Osteocyte (in vitro differentiated cells): Measurements from ENCODE around the gene SLC6A17. TPM values are rescaled to one million over a fixed set of nuclear protein-coding genes. Genes with fewer than 3 reads are reported as not detected.
A peak's percentile ranks its signal among the peaks of the same experiment; 100 is the strongest.

Source experiments
- DNase-seq: peaks from one replicate; pipeline ENCODE4 v3.0.0; 2021; ENCODE audit warnings: mixed read lengths; ENCODE audit not compliant: unreplicated experiment; ENCODE audit errors: extremely low spot score
- H3K27ac Mint-ChIP-seq: one replicate; pipeline ENCODE4 v1.8.0; 2021; ENCODE audit warnings: mild to moderate bottlenecking, mixed read lengths; ENCODE audit not compliant: unreplicated experiment
- H3K27me3 Mint-ChIP-seq: one replicate; pipeline ENCODE4 v1.8.0; 2021; ENCODE audit warnings: mixed read lengths; ENCODE audit not compliant: unreplicated experiment
- H3K36me3 Mint-ChIP-seq: one replicate; pipeline ENCODE4 v1.8.0; 2021; ENCODE audit warnings: mixed read lengths; ENCODE audit not compliant: unreplicated experiment
- H3K4me1 Mint-ChIP-seq: one replicate; pipeline ENCODE4 v1.8.0; 2021; ENCODE audit warnings: mixed read lengths; ENCODE audit not compliant: unreplicated experiment
- H3K4me3 Mint-ChIP-seq: one replicate; pipeline ENCODE4 v1.8.0; 2021; ENCODE audit warnings: mild to moderate bottlenecking, moderate library complexity, mixed read lengths; ENCODE audit not compliant: unreplicated experiment
- H3K9me3 Mint-ChIP-seq: one replicate; pipeline ENCODE4 v1.8.0; 2021; ENCODE audit warnings: mixed read lengths; ENCODE audit not compliant: unreplicated experiment
- total RNA-seq: library from RNA; stranded (reverse); gene quantifications from 2 replicates; pipeline ENCODE4 v1.2.1, GENCODE V29; 2021
- TF ChIP-seq, protein P1 (sequence below): fragments of 200-600 bp; sonication (generic); IDR thresholded peaks from 2 replicates; pipeline ENCODE4 v1.5.0; 2021; ENCODE audit warnings: antibody characterized with exemption, mild to moderate bottlenecking, moderate library complexity

SLC6A17 gene
- total RNA-seq, 1 donor from 2014 or later: 1.6 TPM

DNA sequence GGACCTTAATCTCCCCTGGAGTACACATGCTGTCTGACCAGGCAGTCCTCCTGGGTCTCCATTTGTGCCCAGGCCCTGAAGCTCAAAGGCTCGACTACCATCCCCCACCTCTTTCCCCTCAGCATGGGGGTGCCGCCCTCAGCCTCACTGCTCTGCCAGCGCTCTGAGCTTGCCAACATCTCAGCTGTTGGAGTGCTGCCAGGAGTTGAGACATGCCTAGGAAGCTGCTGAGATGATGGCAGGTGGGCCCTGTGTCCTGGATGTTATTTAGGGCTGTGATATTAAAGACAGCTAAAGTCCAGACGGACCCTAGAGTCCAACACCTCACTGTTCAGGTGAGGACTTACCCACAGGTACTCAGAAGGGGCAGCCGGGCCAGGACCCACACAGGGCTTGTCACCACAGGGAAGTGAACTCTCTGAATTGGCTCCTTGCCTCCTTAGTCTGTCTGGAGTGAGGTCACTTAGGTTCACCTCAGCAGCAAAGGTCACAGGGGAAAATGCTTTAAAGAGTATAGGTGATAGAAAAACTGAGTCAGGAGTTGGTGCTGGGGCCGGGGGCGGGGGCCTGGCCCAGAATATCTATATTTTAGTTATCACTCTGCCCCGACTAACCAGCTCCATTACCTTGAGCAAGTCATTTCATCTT is 40.1 kb downstream of the SLC6A17 start:
- Mint-ChIP-seq H3K9me3 (no peaks in the 10 kb centered on the region), H3K4me1 (peaks cover 50% of the 10 kb centered on the region), H3K36me3 (no peaks in the 10 kb centered on the region), H3K4me3 (no peak overlapping the region), H3K27ac (peak overlapping the region; percentile 67), H3K27me3 (no peaks in the 10 kb centered on the region)
- no peak for DNase-seq
- TF ChIP-seq, protein P1, sequence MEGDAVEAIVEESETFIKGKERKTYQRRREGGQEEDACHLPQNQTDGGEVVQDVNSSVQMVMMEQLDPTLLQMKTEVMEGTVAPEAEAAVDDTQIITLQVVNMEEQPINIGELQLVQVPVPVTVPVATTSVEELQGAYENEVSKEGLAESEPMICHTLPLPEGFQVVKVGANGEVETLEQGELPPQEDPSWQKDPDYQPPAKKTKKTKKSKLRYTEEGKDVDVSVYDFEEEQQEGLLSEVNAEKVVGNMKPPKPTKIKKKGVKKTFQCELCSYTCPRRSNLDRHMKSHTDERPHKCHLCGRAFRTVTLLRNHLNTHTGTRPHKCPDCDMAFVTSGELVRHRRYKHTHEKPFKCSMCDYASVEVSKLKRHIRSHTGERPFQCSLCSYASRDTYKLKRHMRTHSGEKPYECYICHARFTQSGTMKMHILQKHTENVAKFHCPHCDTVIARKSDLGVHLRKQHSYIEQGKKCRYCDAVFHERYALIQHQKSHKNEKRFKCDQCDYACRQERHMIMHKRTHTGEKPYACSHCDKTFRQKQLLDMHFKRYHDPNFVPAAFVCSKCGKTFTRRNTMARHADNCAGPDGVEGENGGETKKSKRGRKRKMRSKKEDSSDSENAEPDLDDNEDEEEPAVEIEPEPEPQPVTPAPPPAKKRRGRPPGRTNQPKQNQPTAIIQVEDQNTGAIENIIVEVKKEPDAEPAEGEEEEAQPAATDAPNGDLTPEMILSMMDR: no peak

DNA sequence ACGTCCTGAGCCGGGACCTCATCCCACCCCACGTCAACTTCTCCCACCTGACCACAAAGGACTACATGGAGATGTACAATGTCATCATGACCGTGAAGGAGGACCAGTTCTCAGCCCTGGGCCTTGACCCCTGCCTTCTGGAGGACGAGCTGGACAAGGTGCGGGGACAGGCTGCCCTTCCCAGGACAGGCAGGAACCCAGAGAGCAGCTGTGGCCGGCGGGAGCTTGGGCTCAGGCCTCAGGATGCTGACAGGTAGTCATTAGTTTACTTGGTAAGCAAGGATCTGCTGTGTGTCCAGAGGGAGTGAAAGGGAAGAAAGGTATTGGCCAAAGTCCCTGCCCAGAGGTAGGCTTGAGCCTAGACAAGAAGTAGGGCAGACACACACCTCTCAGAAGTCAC is 42.2 kb downstream of the SLC6A17 start:
- Mint-ChIP-seq H3K9me3 (no peaks in the 10 kb centered on the region), H3K4me3 (no peak overlapping the region), H3K27ac (no peak overlapping the region), H3K36me3 (no peaks in the 10 kb centered on the region), H3K4me1 (peaks cover 33% of the 10 kb centered on the region), H3K27me3 (no peaks in the 10 kb centered on the region)
- TF ChIP-seq, protein P1: no peak
- no peak for DNase-seq

DNA sequence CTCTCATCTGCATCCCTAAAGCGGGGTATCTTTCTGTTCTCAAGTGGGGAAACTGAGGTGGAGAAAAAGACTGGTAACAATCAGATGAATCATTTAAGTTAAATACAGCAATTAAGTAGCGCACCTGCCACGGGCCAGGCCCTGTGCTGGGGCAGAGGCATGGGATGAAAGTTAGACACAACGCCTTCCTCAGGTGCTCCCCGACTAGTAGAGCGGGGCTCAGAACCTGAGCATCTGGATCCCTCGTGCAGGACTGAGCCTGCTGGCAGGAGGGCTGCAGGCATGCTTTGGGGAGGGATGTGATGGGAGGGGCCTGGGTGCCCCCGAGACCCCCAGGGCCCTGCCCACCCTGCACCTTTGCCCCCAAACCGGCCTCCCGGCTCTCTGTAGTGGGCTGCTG is 44.9 kb downstream of the SLC6A17 start:
- no peak for DNase-seq
- Mint-ChIP-seq H3K27me3 (no peaks in the 10 kb centered on the region), H3K4me1 (peaks cover 8% of the 10 kb centered on the region), H3K36me3 (no peaks in the 10 kb centered on the region), H3K9me3 (no peaks in the 10 kb centered on the region), H3K27ac (no peak overlapping the region), H3K4me3 (no peak overlapping the region)
- TF ChIP-seq, protein P1: no peak

DNA sequence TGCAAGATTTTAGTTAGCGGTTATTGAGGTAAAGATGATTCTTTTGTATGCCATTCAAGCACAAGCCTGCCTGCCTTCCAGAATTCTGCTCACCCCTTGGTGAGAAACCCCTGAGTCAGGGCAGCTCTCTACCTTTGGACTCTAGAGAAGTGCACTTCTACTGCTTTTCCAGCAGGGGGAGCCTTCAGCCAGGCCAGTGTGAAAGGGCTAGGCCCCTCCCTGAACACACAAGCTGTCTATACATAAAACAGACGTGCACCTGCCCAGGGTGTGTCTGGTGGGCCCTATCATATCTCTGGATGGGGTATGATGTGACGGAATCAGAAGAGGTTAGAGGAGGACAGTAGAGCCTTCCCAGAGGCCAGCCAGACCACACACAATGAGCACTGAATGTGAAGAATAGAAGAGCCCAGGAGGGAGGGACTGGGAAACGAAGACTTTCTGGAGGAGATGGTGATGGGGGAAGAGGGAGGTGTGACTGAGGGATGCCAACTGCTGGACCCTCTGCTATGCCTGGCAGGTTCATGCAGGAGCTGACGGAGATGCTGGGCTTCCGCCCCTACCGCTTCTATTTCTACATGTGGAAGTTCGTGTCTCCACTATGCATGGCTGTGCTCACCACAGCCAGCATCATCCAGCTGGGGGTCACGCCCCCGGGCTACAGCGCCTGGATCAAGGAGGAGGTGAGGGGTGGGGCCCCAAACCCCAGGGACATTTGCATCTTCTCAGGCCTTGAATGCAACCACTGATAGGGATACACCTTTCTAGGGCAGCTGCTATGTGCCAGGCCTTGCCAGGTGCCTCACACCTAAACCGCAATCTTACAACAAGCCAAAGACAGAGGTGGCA is 46.8 kb downstream of the SLC6A17 start:
- Mint-ChIP-seq H3K9me3 (no peaks in the 10 kb centered on the region), H3K27ac (no peak overlapping the region), H3K27me3 (no peaks in the 10 kb centered on the region), H3K4me3 (no peak overlapping the region), H3K36me3 (no peaks in the 10 kb centered on the region), H3K4me1 (peaks cover 10% of the 10 kb centered on the region)
- TF ChIP-seq, protein P1: peak; percentile 94
- no peak for DNase-seq

DNA sequence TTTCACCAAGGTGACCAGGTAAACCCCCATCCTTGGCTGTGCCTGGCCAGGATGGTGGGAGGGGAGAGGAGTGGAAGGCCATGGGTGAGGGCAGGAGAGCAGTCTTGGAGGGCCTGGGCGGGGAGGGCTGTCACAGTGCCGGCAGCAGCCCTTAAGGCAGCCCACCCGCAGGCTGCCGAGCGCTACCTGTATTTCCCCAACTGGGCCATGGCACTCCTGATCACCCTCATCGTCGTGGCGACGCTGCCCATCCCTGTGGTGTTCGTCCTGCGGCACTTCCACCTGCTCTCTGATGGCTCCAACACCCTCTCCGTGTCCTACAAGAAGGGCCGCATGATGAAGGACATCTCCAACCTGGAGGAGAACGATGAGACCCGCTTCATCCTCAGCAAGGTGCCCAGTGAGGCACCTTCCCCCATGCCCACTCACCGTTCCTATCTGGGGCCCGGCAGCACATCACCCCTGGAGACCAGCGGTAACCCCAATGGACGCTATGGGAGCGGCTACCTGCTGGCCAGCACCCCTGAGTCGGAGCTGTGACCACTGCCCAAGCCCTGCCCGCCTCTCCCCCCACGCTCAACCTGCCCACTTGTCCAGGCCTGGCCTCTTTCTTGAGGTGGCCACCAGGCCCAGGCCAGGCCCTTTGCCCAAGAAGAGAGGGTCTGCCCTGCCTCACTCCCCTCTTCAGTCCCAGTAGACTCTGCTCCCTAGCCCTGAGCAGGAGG is 47.8 kb downstream of the SLC6A17 start:
- DNase-seq: no peak
- Mint-ChIP-seq H3K27me3 (no peaks in the 10 kb centered on the region), H3K4me1 (peaks cover 11% of the 10 kb centered on the region), H3K4me3 (no peak overlapping the region), H3K27ac (no peak overlapping the region), H3K36me3 (no peaks in the 10 kb centered on the region), H3K9me3 (no peaks in the 10 kb centered on the region)
- TF ChIP-seq, protein P1: no peak
